ENCODE results near the gene SLC35F5. TPM values are rescaled to one million over a fixed set of nuclear protein-coding genes. Genes with fewer than 3 reads are reported as not detected.

Gene SLC35F5
- total RNA-seq, 1 donor from 2014 or later, result 144 TPM

- H3K27ac Mint-ChIP-seq (ENCODE audit: unreplicated experiment), result no peak overlapping the region
- DNase-seq (ENCODE audit: low spot score), result no peak
- peaks cover 32% of the 10 kb centered on the region for H3K4me1 Mint-ChIP-seq (ENCODE audit: low read depth)
- H3K36me3 Mint-ChIP-seq (ENCODE audit: low read depth), result no peaks in the 10 kb centered on the region
- H3K4me3 Mint-ChIP-seq (ENCODE audit: unreplicated experiment), result no peak overlapping the region
- peaks cover 2% of the 10 kb centered on the region for H3K27me3 Mint-ChIP-seq (ENCODE audit: low read depth)
- no peak for TF ChIP-seq CTCF (IDR thresholded peaks at IDR 0.05)
- no peaks in the 10 kb centered on the region for H3K9me3 Mint-ChIP-seq (ENCODE audit: low read depth)
Observed at GRCh38 chr2:113795405-113795920, 39.0 kb upstream of the SLC35F5 start.

GRCh38 chr2:113791697-113792590 lies 35.5 kb upstream of the SLC35F5 start:
- H3K4me1 Mint-ChIP-seq (ENCODE audit: low read depth), result peaks cover 32% of the 10 kb centered on the region

GRCh38 chr2:113784823-113785744 lies 28.6 kb upstream of the SLC35F5 start:
- H3K27me3 Mint-ChIP-seq (ENCODE audit: low read depth), result no peaks in the 10 kb centered on the region
- H3K27ac Mint-ChIP-seq (ENCODE audit: unreplicated experiment), result no peak overlapping the region
- no peak for TF ChIP-seq CTCF (IDR thresholded peaks at IDR 0.05)

More at GRCh38 chr2:113791697-113792590, 35.5 kb upstream of the SLC35F5 start:
- H3K27ac Mint-ChIP-seq (ENCODE audit: unreplicated experiment), result peak overlapping the region; percentile 49
- no peaks in the 10 kb centered on the region for H3K27me3 Mint-ChIP-seq (ENCODE audit: low read depth)
- TF ChIP-seq CTCF (IDR thresholded peaks at IDR 0.05), result no peak
- peak overlapping the region; percentile 20 for H3K4me3 Mint-ChIP-seq (ENCODE audit: unreplicated experiment)
- H3K36me3 Mint-ChIP-seq (ENCODE audit: low read depth), result no peaks in the 10 kb centered on the region
- no peaks in the 10 kb centered on the region for H3K9me3 Mint-ChIP-seq (ENCODE audit: low read depth)
- no peak for DNase-seq (ENCODE audit: low spot score)

GRCh38 chr2:113780472-113780871 lies 24.0 kb upstream of the SLC35F5 start:
- H3K4me3 Mint-ChIP-seq (ENCODE audit: unreplicated experiment), result no peak overlapping the region
- peaks cover 7% of the 10 kb centered on the region for H3K4me1 Mint-ChIP-seq (ENCODE audit: low read depth)
- TF ChIP-seq CTCF (IDR thresholded peaks at IDR 0.05), result no peak
- H3K9me3 Mint-ChIP-seq (ENCODE audit: low read depth), result peaks cover 3% of the 10 kb centered on the region
- no peak overlapping the region for H3K27ac Mint-ChIP-seq (ENCODE audit: unreplicated experiment)
- H3K27me3 Mint-ChIP-seq (ENCODE audit: low read depth), result no peaks in the 10 kb centered on the region
- no peak for DNase-seq (ENCODE audit: low spot score)
- no peaks in the 10 kb centered on the region for H3K36me3 Mint-ChIP-seq (ENCODE audit: low read depth)

More at GRCh38 chr2:113784823-113785744, 28.6 kb upstream of the SLC35F5 start:
- no peaks in the 10 kb centered on the region for H3K9me3 Mint-ChIP-seq (ENCODE audit: low read depth)
- no peak overlapping the region for H3K4me3 Mint-ChIP-seq (ENCODE audit: unreplicated experiment)
- no peaks in the 10 kb centered on the region for H3K36me3 Mint-ChIP-seq (ENCODE audit: low read depth)
- peaks cover 6% of the 10 kb centered on the region for H3K4me1 Mint-ChIP-seq (ENCODE audit: low read depth)
- no peak for DNase-seq (ENCODE audit: low spot score)

- Mint-ChIP-seq H3K27me3 (ENCODE audit: low read depth) (no peaks in the 10 kb centered on the region), H3K27ac (ENCODE audit: unreplicated experiment) (no peak overlapping the region), H3K4me3 (ENCODE audit: unreplicated experiment) (no peak overlapping the region), H3K9me3 (ENCODE audit: low read depth) (peaks cover 3% of the 10 kb centered on the region), H3K4me1 (ENCODE audit: low read depth) (peaks cover 4% of the 10 kb centered on the region), H3K36me3 (ENCODE audit: low read depth) (no peaks in the 10 kb centered on the region)
- no peak for TF ChIP-seq CTCF (IDR thresholded peaks at IDR 0.05)
- DNase-seq (ENCODE audit: low spot score), result no peak
Observed at GRCh38 chr2:113777371-113777770, 20.9 kb upstream of the SLC35F5 start.
